Activated T-cell treated with anti-CD3 and anti-CD28 coated beads, Interleukin-2, amount 50 U/mL, for 24 hours (primary cell): ENCODE data around the gene PAQR3.
A peak's percentile ranks its signal among the peaks of the same experiment; 100 is the strongest.
"Not testable (repeated sequence)": the region's sequence is repeated elsewhere in the genome, so short reads cannot be mapped to it uniquely, and the experiment has no call there.

Experiments
- DNase-seq: peaks from one replicate; pipeline ENCODE4 v3.0.0-alpha.2; 2020
- H3K27ac Mint-ChIP-seq: 2 replicates; pipeline ENCODE4 v1.8.0; 2020; ENCODE audit warnings: mild to moderate bottlenecking, mixed read lengths
- H3K27me3 Mint-ChIP-seq: 2 replicates; pipeline ENCODE4 v1.8.0; 2020; ENCODE audit warnings: mixed read lengths
- H3K36me3 Mint-ChIP-seq: 2 replicates; pipeline ENCODE4 v1.8.0; 2020; ENCODE audit warnings: low read depth, mixed read lengths
- H3K4me1 Mint-ChIP-seq: 2 replicates; pipeline ENCODE4 v1.8.0; 2020; ENCODE audit warnings: low read depth, mixed read lengths
- H3K4me3 Mint-ChIP-seq: 2 replicates; pipeline ENCODE4 v1.8.0; 2020; ENCODE audit warnings: mild to moderate bottlenecking, moderate library complexity, mixed read lengths
- H3K9me3 Mint-ChIP-seq: 2 replicates; pipeline ENCODE4 v1.8.0; 2020; ENCODE audit warnings: mixed read lengths

The PAQR3 gene

GRCh38 chr4:78944381-78944780 lies 5.1 kb upstream of the PAQR3 start:
- Mint-ChIP-seq H3K36me3 (no peaks in the 10 kb centered on the region), H3K4me3 (no peak overlapping the region), H3K4me1 (peaks cover 26% of the 10 kb centered on the region), H3K27ac (no peak overlapping the region), H3K9me3 (no peaks in the 10 kb centered on the region), H3K27me3 (peaks cover 46% of the 10 kb centered on the region)
- DNase-seq, result no peak

GRCh38 chr4:78940752-78941151 lies 1.5 kb upstream of the PAQR3 start:
- Mint-ChIP-seq H3K9me3 (no peaks in the 10 kb centered on the region), H3K27me3 (peaks cover 23% of the 10 kb centered on the region), H3K4me1 (peaks cover 50% of the 10 kb centered on the region), H3K36me3 (peaks cover 7% of the 10 kb centered on the region), H3K4me3 (no peak overlapping the region), H3K27ac (no peak overlapping the region)
- DNase-seq, result no peak

- Mint-ChIP-seq H3K36me3 (peaks cover 14% of the 10 kb centered on the region), H3K4me1 (peaks cover 51% of the 10 kb centered on the region), H3K4me3 (peak overlapping the region; percentile 78), H3K27me3 (peaks cover 13% of the 10 kb centered on the region), H3K9me3 (no peaks in the 10 kb centered on the region), H3K27ac (peak overlapping the region; percentile 56)
- DNase-seq, result no peak
Measured at GRCh38 chr4:78939667-78940008, 400 bp upstream of the PAQR3 start.

- no peak for DNase-seq
- peaks cover 8% of the 10 kb centered on the region for H3K27me3 Mint-ChIP-seq
- no peaks in the 10 kb centered on the region for H3K9me3 Mint-ChIP-seq
- H3K4me1 Mint-ChIP-seq, result peaks cover 51% of the 10 kb centered on the region
- H3K4me3 Mint-ChIP-seq, result peak overlapping the region; percentile 87
- H3K27ac Mint-ChIP-seq, result peak overlapping the region; percentile 64
- H3K36me3 Mint-ChIP-seq, result peaks cover 23% of the 10 kb centered on the region
Measured at GRCh38 chr4:78938474-78938867, 767 bp downstream of the PAQR3 start.

- Mint-ChIP-seq H3K27me3 (peaks cover 3% of the 10 kb centered on the region), H3K4me3 (peak overlapping the region; percentile 87), H3K27ac (no peak overlapping the region), H3K36me3 (peaks cover 25% of the 10 kb centered on the region), H3K4me1 (peaks cover 52% of the 10 kb centered on the region), H3K9me3 (no peaks in the 10 kb centered on the region)
- DNase-seq, result no peak
Measured at GRCh38 chr4:78937837-78938236, 1.4 kb downstream of the PAQR3 start.

DNA sequence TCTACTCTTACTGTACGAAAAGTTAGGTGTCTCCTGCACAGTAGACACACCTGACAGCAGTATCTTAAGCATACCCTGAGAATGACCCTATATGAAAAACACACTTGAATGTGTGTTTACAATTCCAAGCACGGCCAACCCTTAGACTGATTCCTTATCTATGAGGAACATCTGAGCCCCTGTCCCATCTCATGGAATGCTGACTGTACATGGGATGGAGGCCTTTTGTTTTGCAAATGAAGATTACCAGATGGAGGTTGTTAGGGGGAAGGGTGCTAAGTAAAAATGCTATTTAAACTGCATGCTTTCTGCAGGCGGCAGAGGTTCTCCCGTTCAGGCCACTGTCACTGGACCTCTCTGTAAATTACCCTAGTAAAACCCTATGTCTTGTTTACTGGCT lies 2.2 kb downstream of the PAQR3 start:
- peaks cover 32% of the 10 kb centered on the region for H3K36me3 Mint-ChIP-seq
- H3K27ac Mint-ChIP-seq, result no peak overlapping the region
- no peak for DNase-seq
- peaks cover 52% of the 10 kb centered on the region for H3K4me1 Mint-ChIP-seq
- H3K27me3 Mint-ChIP-seq, result no peaks in the 10 kb centered on the region
- no peaks in the 10 kb centered on the region for H3K9me3 Mint-ChIP-seq
- H3K4me3 Mint-ChIP-seq, result no peak overlapping the region

DNA sequence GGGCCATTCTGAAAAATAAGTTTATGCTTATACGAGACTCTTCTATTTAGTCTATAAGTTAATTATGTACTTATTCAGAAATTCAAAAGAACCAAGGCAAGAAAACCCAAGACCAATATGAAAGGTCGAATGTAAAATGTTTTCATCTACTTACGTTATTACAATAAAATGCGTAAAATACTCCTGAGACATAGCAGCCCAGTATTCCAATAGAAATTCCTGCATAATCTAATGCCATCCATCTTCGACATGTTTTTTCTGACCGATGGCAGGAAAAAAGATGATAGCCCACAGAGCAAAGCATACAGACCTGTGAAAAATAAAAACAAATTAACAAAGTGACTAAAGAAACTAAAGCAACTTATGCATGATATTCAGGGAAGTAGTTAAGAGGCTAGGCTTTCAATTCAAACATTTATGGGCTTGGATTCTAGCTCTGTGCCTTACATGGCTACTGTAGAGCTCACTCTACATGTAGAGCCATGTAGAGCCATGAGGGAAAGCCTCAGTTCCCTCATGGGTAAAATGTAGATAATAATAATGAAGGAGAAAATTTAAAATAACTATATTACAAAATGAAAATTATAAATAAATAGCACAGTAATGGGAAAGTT lies 9.1 kb downstream of the PAQR3 start:
- H3K36me3 Mint-ChIP-seq, result peaks cover 76% of the 10 kb centered on the region
- peaks cover 8% of the 10 kb centered on the region for H3K4me1 Mint-ChIP-seq
- DNase-seq, result no peak
- no peak overlapping the region for H3K4me3 Mint-ChIP-seq
- H3K9me3 Mint-ChIP-seq, result no peaks in the 10 kb centered on the region
- no peak overlapping the region for H3K27ac Mint-ChIP-seq
- H3K27me3 Mint-ChIP-seq, result no peaks in the 10 kb centered on the region

GRCh38 chr4:78928835-78929234 lies 10.4 kb downstream of the PAQR3 start:
- Mint-ChIP-seq H3K27me3 (no peaks in the 10 kb centered on the region), H3K27ac (no peak overlapping the region), H3K9me3 (no peaks in the 10 kb centered on the region), H3K4me1 (peaks cover 4% of the 10 kb centered on the region), H3K4me3 (no peak overlapping the region), H3K36me3 (peaks cover 78% of the 10 kb centered on the region)
- DNase-seq, result no peak

DNA sequence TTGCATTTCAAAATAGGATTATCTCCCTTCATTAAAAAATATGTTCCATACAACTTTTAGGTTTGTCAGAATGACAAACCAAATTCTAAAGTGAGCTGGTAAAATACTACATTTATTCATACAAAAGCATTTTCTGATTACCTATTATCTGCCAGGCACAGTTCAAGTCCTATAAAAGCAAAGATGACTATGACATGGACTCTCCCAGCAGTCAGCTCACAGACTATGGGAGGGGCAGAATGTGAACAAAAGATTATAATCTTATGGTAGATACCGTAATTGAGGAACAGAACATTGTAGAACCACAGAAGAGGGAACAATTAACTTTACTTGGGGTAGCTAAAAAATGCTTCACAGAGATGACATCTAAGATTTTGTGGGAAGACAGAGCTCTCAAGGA lies 12.4 kb downstream of the PAQR3 start:
- peaks cover 1% of the 10 kb centered on the region for H3K4me1 Mint-ChIP-seq
- no peak for DNase-seq
- no peaks in the 10 kb centered on the region for H3K27me3 Mint-ChIP-seq
- H3K9me3 Mint-ChIP-seq, result no peaks in the 10 kb centered on the region
- H3K4me3 Mint-ChIP-seq, result no peak overlapping the region
- peaks cover 82% of the 10 kb centered on the region for H3K36me3 Mint-ChIP-seq
- H3K27ac Mint-ChIP-seq, result no peak overlapping the region

GRCh38 chr4:78923464-78924312 lies 15.6 kb downstream of the PAQR3 start:
- no peak for DNase-seq
- Mint-ChIP-seq H3K4me1 (peaks cover 1% of the 10 kb centered on the region), H3K4me3 (no peak overlapping the region), H3K9me3 (no peaks in the 10 kb centered on the region), H3K27me3 (no peaks in the 10 kb centered on the region), H3K27ac (no peak overlapping the region), H3K36me3 (peaks cover 83% of the 10 kb centered on the region)

DNA sequence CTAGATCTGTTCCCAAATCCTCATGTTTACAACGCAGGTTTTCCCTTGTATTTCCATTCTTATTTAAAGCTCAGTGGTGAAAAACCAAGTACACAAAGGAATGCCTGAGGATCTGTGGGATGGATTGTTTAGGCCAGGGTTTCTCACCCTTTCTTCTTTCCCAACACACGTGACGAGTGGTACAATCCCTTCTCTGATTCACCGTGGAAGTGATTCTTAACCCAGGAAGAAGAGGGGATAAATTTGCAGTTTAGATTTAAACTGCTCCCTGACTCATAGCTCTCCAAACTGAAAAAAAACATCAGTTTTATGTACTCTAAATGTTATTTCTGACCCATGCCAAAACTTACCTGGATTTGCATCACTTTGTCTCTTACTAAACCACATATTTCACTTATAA lies 17.0 kb downstream of the PAQR3 start:
- H3K36me3 Mint-ChIP-seq, result peaks cover 76% of the 10 kb centered on the region

GRCh38 chr4:78910612-78911011 lies 28.6 kb downstream of the PAQR3 start:
- Mint-ChIP-seq H3K4me3 (no peak overlapping the region), H3K4me1 (no peaks in the 10 kb centered on the region), H3K27ac (no peak overlapping the region), H3K36me3 (peaks cover 39% of the 10 kb centered on the region), H3K27me3 (no peaks in the 10 kb centered on the region), H3K9me3 (no peaks in the 10 kb centered on the region)
- DNase-seq, result no peak

More for the DNA sequence above, 17.0 kb downstream of the PAQR3 start:
- Mint-ChIP-seq H3K27me3 (no peaks in the 10 kb centered on the region), H3K27ac (no peak overlapping the region), H3K9me3 (no peaks in the 10 kb centered on the region), H3K4me1 (no peaks in the 10 kb centered on the region), H3K4me3 (no peak overlapping the region)
- no peak for DNase-seq

- H3K36me3 Mint-ChIP-seq, result peaks cover 28% of the 10 kb centered on the region
- not testable (repeated sequence) for H3K27ac Mint-ChIP-seq, H3K4me3 Mint-ChIP-seq, H3K4me1 Mint-ChIP-seq, DNase-seq, H3K27me3 Mint-ChIP-seq, H3K9me3 Mint-ChIP-seq
Measured at GRCh38 chr4:78908974-78909373, 30.3 kb downstream of the PAQR3 start.

- H3K27ac Mint-ChIP-seq, result no peak overlapping the region
- H3K9me3 Mint-ChIP-seq, result no peaks in the 10 kb centered on the region
- no peaks in the 10 kb centered on the region for H3K27me3 Mint-ChIP-seq
- H3K4me1 Mint-ChIP-seq, result no peaks in the 10 kb centered on the region
- DNase-seq, result no peak
- H3K36me3 Mint-ChIP-seq, result peaks cover 22% of the 10 kb centered on the region
- no peak overlapping the region for H3K4me3 Mint-ChIP-seq
Measured at GRCh38 chr4:78907638-78908037, 31.6 kb downstream of the PAQR3 start.

GRCh38 chr4:78904143-78904542 lies 35.1 kb downstream of the PAQR3 start:
- DNase-seq, result no peak
- no peaks in the 10 kb centered on the region for H3K36me3 Mint-ChIP-seq
- no peak overlapping the region for H3K4me3 Mint-ChIP-seq
- no peaks in the 10 kb centered on the region for H3K9me3 Mint-ChIP-seq
- H3K27me3 Mint-ChIP-seq, result no peaks in the 10 kb centered on the region
- H3K27ac Mint-ChIP-seq, result no peak overlapping the region
- H3K4me1 Mint-ChIP-seq, result no peaks in the 10 kb centered on the region
